ENCODE data around the gene RPL27A.
"Not testable (repeated sequence)": the region's sequence is repeated elsewhere in the genome, so short reads cannot be mapped to it uniquely, and the experiment has no call there.

The RPL27A gene

GRCh38 chr11:8656291-8656690, 26.3 kb upstream of the RPL27A start:
- no peak overlapping the region for H3K4me3 ChIP-seq (ENCODE audit: low read length)
- H3K9me3 ChIP-seq (ENCODE audit: low read length) = no peaks in the 10 kb centered on the region
- H3K27me3 ChIP-seq (ENCODE audit: insufficient read depth, low read length) = no peaks in the 10 kb centered on the region
- H3K36me3 ChIP-seq (ENCODE audit: insufficient read depth, low read length) = no peaks in the 10 kb centered on the region
- no peak overlapping the region for H2AFZ ChIP-seq (ENCODE audit: low read depth, low read length)
- peaks cover 9% of the 10 kb centered on the region for H3K4me1 ChIP-seq (ENCODE audit: insufficient read depth, low read length)

GRCh38 chr11:8658321-8659057, 24.1 kb upstream of the RPL27A start:
- no peak overlapping the region for H3K4me3 ChIP-seq (ENCODE audit: low read length)
- no peaks in the 10 kb centered on the region for H3K36me3 ChIP-seq (ENCODE audit: insufficient read depth, low read length)
- H3K4me1 ChIP-seq (ENCODE audit: insufficient read depth, low read length) = peaks cover 9% of the 10 kb centered on the region
- H3K27me3 ChIP-seq (ENCODE audit: insufficient read depth, low read length) = no peaks in the 10 kb centered on the region
- H2AFZ ChIP-seq (ENCODE audit: low read depth, low read length) = no peak overlapping the region
- H3K9me3 ChIP-seq (ENCODE audit: low read length) = no peaks in the 10 kb centered on the region

- Histone ChIP-seq H3K9me3 (ENCODE audit: low read length) (no peaks in the 10 kb centered on the region), H2AFZ (ENCODE audit: low read depth, low read length) (no peak overlapping the region), H3K27me3 (ENCODE audit: insufficient read depth, low read length) (no peaks in the 10 kb centered on the region), H3K36me3 (ENCODE audit: insufficient read depth, low read length) (no peaks in the 10 kb centered on the region), H3K4me3 (ENCODE audit: low read length) (no peak overlapping the region), H3K4me1 (ENCODE audit: insufficient read depth, low read length) (peaks cover 9% of the 10 kb centered on the region)
Observed at GRCh38 chr11:8661001-8661795, 21.4 kb upstream of the RPL27A start.

- Histone ChIP-seq H3K4me3 (ENCODE audit: low read length) (no peak overlapping the region), H3K9me3 (ENCODE audit: low read length) (no peaks in the 10 kb centered on the region), H3K4me1 (ENCODE audit: insufficient read depth, low read length) (peaks cover 2% of the 10 kb centered on the region), H3K36me3 (ENCODE audit: insufficient read depth, low read length) (no peaks in the 10 kb centered on the region), H2AFZ (ENCODE audit: low read depth, low read length) (no peak overlapping the region), H3K27me3 (ENCODE audit: insufficient read depth, low read length) (no peaks in the 10 kb centered on the region)
Observed at GRCh38 chr11:8665222-8665621, 17.4 kb upstream of the RPL27A start.

GRCh38 chr11:8670081-8670480, 12.5 kb upstream of the RPL27A start:
- H3K9me3 ChIP-seq (ENCODE audit: low read length); H3K36me3 ChIP-seq (ENCODE audit: insufficient read depth, low read length); H2AFZ ChIP-seq (ENCODE audit: low read depth, low read length); H3K27me3 ChIP-seq (ENCODE audit: insufficient read depth, low read length); H3K4me3 ChIP-seq (ENCODE audit: low read length): not testable (repeated sequence)
- peaks cover 22% of the 10 kb centered on the region for H3K4me1 ChIP-seq (ENCODE audit: insufficient read depth, low read length)

GRCh38 chr11:8671193-8671612, 11.4 kb upstream of the RPL27A start:
- peaks cover 23% of the 10 kb centered on the region for H3K4me1 ChIP-seq (ENCODE audit: insufficient read depth, low read length)
- H3K4me3 ChIP-seq (ENCODE audit: low read length) = no peak overlapping the region
- no peak overlapping the region for H2AFZ ChIP-seq (ENCODE audit: low read depth, low read length)
- H3K27me3 ChIP-seq (ENCODE audit: insufficient read depth, low read length) = no peaks in the 10 kb centered on the region
- no peaks in the 10 kb centered on the region for H3K36me3 ChIP-seq (ENCODE audit: insufficient read depth, low read length)
- no peaks in the 10 kb centered on the region for H3K9me3 ChIP-seq (ENCODE audit: low read length)

GRCh38 chr11:8671651-8672062, 10.9 kb upstream of the RPL27A start:
- peaks cover 27% of the 10 kb centered on the region for H3K4me1 ChIP-seq (ENCODE audit: insufficient read depth, low read length)
- H3K36me3 ChIP-seq (ENCODE audit: insufficient read depth, low read length) = no peaks in the 10 kb centered on the region
- H3K4me3 ChIP-seq (ENCODE audit: low read length) = no peak overlapping the region
- H2AFZ ChIP-seq (ENCODE audit: low read depth, low read length) = no peak overlapping the region
- no peaks in the 10 kb centered on the region for H3K27me3 ChIP-seq (ENCODE audit: insufficient read depth, low read length)
- no peaks in the 10 kb centered on the region for H3K9me3 ChIP-seq (ENCODE audit: low read length)

- Histone ChIP-seq H2AFZ (ENCODE audit: low read depth, low read length) (no peak overlapping the region), H3K36me3 (ENCODE audit: insufficient read depth, low read length) (no peaks in the 10 kb centered on the region), H3K9me3 (ENCODE audit: low read length) (no peaks in the 10 kb centered on the region), H3K27me3 (ENCODE audit: insufficient read depth, low read length) (no peaks in the 10 kb centered on the region), H3K4me3 (ENCODE audit: low read length) (no peak overlapping the region), H3K4me1 (ENCODE audit: insufficient read depth, low read length) (peaks cover 28% of the 10 kb centered on the region)
Observed at GRCh38 chr11:8672346-8672745, 10.2 kb upstream of the RPL27A start.

GRCh38 chr11:8674859-8675258, 7.7 kb upstream of the RPL27A start:
- H3K4me3 ChIP-seq (ENCODE audit: low read length) = no peak overlapping the region
- H2AFZ ChIP-seq (ENCODE audit: low read depth, low read length) = no peak overlapping the region
- H3K4me1 ChIP-seq (ENCODE audit: insufficient read depth, low read length) = peaks cover 28% of the 10 kb centered on the region
- H3K36me3 ChIP-seq (ENCODE audit: insufficient read depth, low read length) = no peaks in the 10 kb centered on the region
- H3K9me3 ChIP-seq (ENCODE audit: low read length) = no peaks in the 10 kb centered on the region
- H3K27me3 ChIP-seq (ENCODE audit: insufficient read depth, low read length) = no peaks in the 10 kb centered on the region

GRCh38 chr11:8676458-8676857, 6.1 kb upstream of the RPL27A start:
- H2AFZ ChIP-seq (ENCODE audit: low read depth, low read length) = no peak overlapping the region
- peaks cover 16% of the 10 kb centered on the region for H3K4me1 ChIP-seq (ENCODE audit: insufficient read depth, low read length)
- no peaks in the 10 kb centered on the region for H3K9me3 ChIP-seq (ENCODE audit: low read length)
- no peak overlapping the region for H3K4me3 ChIP-seq (ENCODE audit: low read length)
- no peaks in the 10 kb centered on the region for H3K27me3 ChIP-seq (ENCODE audit: insufficient read depth, low read length)
- no peaks in the 10 kb centered on the region for H3K36me3 ChIP-seq (ENCODE audit: insufficient read depth, low read length)

- no peaks in the 10 kb centered on the region for H3K27me3 ChIP-seq (ENCODE audit: insufficient read depth, low read length)
- H3K4me3 ChIP-seq (ENCODE audit: low read length) = no peak overlapping the region
- no peaks in the 10 kb centered on the region for H3K9me3 ChIP-seq (ENCODE audit: low read length)
- peaks cover 21% of the 10 kb centered on the region for H3K4me1 ChIP-seq (ENCODE audit: insufficient read depth, low read length)
- H3K36me3 ChIP-seq (ENCODE audit: insufficient read depth, low read length) = peaks cover 2% of the 10 kb centered on the region
- H2AFZ ChIP-seq (ENCODE audit: low read depth, low read length) = no peak overlapping the region
Observed at GRCh38 chr11:8679006-8679405, 3.6 kb upstream of the RPL27A start.

GRCh38 chr11:8681837-8682302, 722 bp upstream of the RPL27A start:
- H3K9me3 ChIP-seq (ENCODE audit: low read length) = no peaks in the 10 kb centered on the region
- peak overlapping the region; percentile 67 for H3K4me3 ChIP-seq (ENCODE audit: low read length)
- peak overlapping the region; percentile 27 for H2AFZ ChIP-seq (ENCODE audit: low read depth, low read length)
- no peaks in the 10 kb centered on the region for H3K27me3 ChIP-seq (ENCODE audit: insufficient read depth, low read length)
- peaks cover 20% of the 10 kb centered on the region for H3K4me1 ChIP-seq (ENCODE audit: insufficient read depth, low read length)
- peaks cover 31% of the 10 kb centered on the region for H3K36me3 ChIP-seq (ENCODE audit: insufficient read depth, low read length)

- Histone ChIP-seq H3K4me3 (ENCODE audit: low read length) (peak overlapping the region; percentile 67), H2AFZ (ENCODE audit: low read depth, low read length) (peak overlapping the region; percentile 27), H3K27me3 (ENCODE audit: insufficient read depth, low read length) (no peaks in the 10 kb centered on the region), H3K36me3 (ENCODE audit: insufficient read depth, low read length) (peaks cover 35% of the 10 kb centered on the region), H3K4me1 (ENCODE audit: insufficient read depth, low read length) (peaks cover 28% of the 10 kb centered on the region), H3K9me3 (ENCODE audit: low read length) (no peaks in the 10 kb centered on the region)
Observed at GRCh38 chr11:8683115-8683807, 669 bp downstream of the RPL27A start.
